C1 segment of cervical spinal cord (tissue), 14 donors: ENCODE data around the gene RAD51C.
"Not testable (repeated sequence)": the region's sequence is repeated elsewhere in the genome, so short reads cannot be mapped to it uniquely, and the experiment has no call there.

ENCODE experiments used
- DNase-seq, 14 donors: peaks; one replicate each; lab custom pipeline; 2025; lab: John Stamatoyannopoulos, UW

RAD51C gene

DNA sequence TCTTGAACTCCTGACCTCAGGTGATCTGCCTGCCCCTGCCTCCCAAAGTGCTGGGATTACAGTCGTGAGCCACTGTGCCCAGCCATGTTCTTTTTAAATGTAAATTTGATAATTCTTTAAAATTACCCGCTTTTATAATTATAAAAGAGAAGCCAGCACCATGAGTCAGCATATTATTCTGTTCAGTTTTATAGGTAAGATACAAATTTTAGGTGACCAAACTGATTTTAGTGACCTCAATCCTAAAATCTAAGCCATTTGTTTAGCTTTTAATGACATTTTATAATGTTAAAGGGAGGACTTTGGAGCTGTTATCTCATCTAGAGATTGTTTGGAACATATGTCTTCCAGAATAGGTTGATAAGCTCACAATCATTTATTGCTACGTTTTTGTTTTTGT lies 42.4 kb downstream of the RAD51C start:
- DNase-seq, result no peak

DNA sequence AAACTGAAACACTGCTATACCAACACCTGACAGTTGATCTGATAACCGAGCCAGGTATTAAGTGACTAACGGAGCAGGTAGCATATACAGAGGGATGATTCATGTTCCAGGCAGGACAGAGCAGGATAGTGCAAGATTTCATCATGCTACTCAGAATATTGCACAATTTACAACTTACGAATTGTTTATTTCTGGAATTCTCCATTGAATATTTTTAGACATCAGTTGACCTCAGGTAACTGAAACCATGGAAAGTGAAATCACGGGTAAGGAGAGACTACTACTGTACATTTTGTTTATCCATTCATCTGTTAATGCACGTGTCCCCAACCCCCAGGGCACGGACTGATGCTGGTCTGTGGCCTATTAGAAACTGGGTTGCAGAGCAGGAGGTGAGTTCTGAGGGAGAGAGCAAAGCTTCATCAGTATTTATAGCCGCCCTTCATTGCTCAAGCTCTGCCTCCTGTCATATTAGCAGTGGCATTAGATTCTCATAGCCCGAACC lies 48.8 kb downstream of the RAD51C start:
- no peak for DNase-seq

GRCh38 chr17:58747674-58748073 lies 55.3 kb downstream of the RAD51C start:
- no peak for DNase-seq

DNA sequence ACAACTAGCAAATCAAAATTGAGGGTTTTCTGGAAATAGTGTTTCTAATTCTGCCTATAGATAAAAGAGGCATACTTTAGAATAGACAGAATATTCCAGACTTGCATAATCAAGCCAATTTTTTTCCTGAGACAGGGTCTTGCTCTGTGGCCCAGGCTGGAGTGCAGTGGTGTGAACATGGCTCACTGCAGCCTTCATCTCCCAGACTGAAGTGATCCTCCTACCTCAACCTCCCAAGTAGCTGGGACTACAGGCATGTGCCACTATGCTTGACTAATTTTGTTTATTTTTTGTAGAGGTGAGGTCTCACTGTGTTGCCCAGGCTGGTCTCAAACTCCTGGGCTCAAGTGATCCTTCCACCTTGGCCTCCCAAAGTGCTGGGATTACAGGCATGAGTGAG lies 57.2 kb downstream of the RAD51C start:
- DNase-seq, result not testable (repeated sequence)

- no peak for DNase-seq
Measured at GRCh38 chr17:58753026-58753425, 60.6 kb downstream of the RAD51C start.

GRCh38 chr17:58755269-58755576 lies 62.8 kb downstream of the RAD51C start:
- no peak for DNase-seq

DNA sequence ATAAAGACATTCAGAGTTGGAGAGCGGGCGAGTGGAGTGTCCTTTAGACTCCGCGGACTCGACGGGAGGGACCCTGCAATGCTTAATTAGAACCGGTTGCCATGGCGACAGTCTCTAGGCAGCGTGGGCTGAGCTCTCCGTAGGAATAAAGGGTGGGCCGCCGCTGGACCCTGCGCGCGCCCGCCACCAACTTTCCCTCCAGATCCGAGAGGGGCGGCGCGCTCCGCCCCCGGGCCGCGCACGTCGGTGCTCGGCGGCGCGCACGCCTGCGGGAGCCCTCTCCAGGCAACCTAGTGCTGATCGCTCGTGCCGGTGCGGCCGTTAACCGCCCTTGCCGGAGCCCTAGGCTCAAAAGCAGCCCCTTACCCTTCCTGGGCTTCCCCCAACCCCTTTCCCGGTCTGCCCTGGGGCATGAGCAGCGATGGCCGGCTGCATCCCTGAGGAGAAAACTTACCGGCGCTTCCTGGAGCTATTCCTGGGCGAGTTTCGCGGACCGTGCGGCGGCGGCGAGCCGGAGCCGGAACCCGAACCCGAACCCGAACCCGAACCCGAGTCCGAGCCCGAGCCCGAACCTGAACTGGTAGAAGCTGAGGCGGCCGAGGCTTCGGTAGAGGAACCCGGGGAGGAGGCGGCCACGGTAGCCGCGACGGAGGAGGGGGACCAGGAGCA lies 63.3 kb downstream of the RAD51C start, which contains the start of gene PPM1E:
PPM1E (plus strand) TSS at position 278 of the 669 bp plus-strand sequence.
- peak in 10 of 14 donors; percentile 6 to 70 (median 28) for DNase-seq

DNA sequence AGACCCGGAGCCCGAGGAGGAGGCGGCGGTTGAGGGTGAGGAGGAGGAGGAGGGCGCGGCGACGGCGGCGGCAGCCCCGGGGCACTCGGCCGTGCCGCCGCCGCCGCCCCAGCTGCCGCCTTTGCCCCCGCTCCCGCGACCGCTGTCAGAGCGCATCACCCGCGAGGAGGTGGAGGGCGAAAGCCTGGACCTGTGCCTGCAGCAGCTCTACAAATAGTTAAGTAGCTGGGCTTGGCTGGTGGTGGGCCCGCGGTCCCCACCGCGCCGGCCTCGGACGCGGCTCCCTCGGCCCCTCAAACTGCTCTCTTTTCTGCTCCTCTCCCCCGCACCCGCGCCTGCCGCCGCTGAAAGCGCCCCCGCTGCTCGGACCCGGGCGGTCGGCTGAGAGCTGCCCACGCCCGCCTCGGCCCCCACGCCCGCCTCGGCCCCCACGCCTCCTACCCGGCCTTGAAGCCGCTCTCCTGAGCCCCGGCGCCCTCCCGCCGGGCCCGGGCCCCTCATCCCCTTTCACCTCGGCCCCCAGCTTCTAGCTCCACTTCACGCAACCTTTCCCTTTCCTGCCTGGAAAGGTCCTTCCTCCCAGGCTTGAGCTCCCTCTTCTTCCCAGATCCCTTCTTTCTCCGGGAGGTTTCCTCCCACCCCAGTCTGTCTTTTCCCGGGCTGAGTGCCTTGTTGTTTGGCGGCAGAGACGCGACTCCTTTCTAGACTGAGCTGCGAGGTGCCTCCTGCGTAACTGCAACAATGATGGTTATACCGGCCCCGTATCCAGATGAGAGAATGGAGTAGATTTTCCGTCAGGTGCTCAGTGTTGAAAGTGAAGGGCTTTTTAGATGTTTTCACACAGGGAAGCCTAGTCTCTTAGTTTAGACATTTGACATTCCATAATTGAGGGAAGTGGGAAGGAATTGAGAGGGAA lies 64.1 kb downstream of the RAD51C start:
- peak in 5 of 14 donors; percentile 1 to 54 (median 5) for DNase-seq

- DNase-seq, result peak in 1 of 14 donors; percentile 43
Measured at GRCh38 chr17:58757162-58757613, 64.8 kb downstream of the RAD51C start.

- no peak for DNase-seq
Measured at GRCh38 chr17:58758890-58759289, 66.5 kb downstream of the RAD51C start.

- no peak for DNase-seq
Measured at GRCh38 chr17:58759522-58759921, 67.1 kb downstream of the RAD51C start.

- DNase-seq, result no peak
Measured at GRCh38 chr17:58760248-58760647, 67.8 kb downstream of the RAD51C start.

- no peak for DNase-seq
Measured at GRCh38 chr17:58763263-58763662, 70.9 kb downstream of the RAD51C start.

- no peak for DNase-seq
Measured at GRCh38 chr17:58764373-58764772, 72.0 kb downstream of the RAD51C start.

- DNase-seq, result not testable (repeated sequence)
Measured at GRCh38 chr17:58778482-58778881, 86.1 kb downstream of the RAD51C start.

- no peak for DNase-seq
Measured at GRCh38 chr17:58779446-58779845, 87.0 kb downstream of the RAD51C start.

GRCh38 chr17:58783380-58783779 lies 91.0 kb downstream of the RAD51C start:
- no peak for DNase-seq

DNA sequence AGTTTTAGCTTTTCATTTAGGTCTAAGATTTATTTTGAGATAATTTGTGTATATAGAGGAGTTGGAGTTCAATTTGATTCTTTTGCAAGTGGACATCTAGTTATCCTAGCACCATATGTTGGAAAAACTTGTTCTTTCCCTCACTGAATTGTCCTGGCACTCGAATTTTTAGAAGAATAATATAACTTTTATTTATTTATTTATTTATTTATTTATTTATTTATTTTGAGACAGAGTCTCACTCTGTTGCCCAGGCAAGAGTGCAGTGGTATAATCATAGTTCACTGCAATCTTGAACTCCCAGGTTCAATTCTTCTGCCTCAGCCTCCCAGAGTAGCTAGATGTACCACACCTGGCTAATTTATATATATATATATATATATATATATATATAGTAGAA lies 92.7 kb downstream of the RAD51C start:
- no peak for DNase-seq
